Sigmoid colon (tissue), 4 donors: ENCODE data around the gene ATP2C1.

Source experiments
- CTCF ChIP-seq, 4 experiments: fragments of 450-650 bp in 3 of 4; fragments of 200-600 bp in 1 of 4; IDR thresholded peaks; one replicate each; pipeline ENCODE4 v1.5.1; 2016 to 2019; ENCODE audit warnings: antibody characterized with exemption in 4 of 4, mild to moderate bottlenecking in 3 of 4, moderate library complexity in 2 of 4
- EP300 ChIP-seq, 4 donors: sonication (generic); formaldehyde crosslinking; IDR thresholded peaks; one replicate each; pipeline ENCODE4 v1.6.1; 2017; ENCODE audit warnings: antibody characterized with exemption in 4 of 4
- POLR2A ChIP-seq, 2 donors: fragments of 450-650 bp; IDR thresholded peaks; one replicate each; pipeline ENCODE4 v1.6.1; 2016; ENCODE audit warnings: antibody characterized with exemption in 2 of 2, mild to moderate bottlenecking in 2 of 2, moderate library complexity in 2 of 2
- POLR2AphosphoS5 ChIP-seq, 4 donors: sonication (generic); formaldehyde crosslinking; IDR thresholded peaks; one replicate each; pipeline ENCODE4 v1.6.1; 2017; ENCODE audit warnings: antibody characterized with exemption in 4 of 4

DNA sequence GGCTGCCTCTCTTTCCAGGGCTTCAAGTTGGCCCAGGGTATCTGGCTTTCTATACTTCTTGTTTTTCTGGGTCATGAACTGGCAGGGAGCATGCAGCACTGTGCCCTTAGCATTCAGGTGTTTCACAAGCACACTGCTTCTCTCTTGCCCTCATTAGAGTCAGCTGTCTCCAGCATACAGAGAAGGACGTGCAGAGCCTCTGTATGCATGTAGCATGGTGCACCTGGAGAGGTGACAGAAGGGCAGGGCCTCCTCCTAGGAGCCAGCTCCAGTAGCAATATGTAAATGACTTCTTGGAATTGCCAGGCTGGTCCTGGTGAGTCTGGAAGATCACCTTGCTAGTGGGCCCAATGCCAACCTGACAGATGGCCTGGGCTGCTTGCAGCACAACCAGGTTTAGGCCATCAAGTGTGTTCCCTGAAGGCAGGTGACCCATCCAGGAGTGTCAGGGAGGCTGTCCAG, 44.8 kb upstream of the ATP2C1 start:
- no peak for TF ChIP-seq CTCF (IDR thresholded peaks at IDR 0.05)
- TF ChIP-seq POLR2A (IDR thresholded peaks at IDR 0.05) = no peak
- TF ChIP-seq POLR2AphosphoS5 (IDR thresholded peaks at IDR 0.05) = no peak
- TF ChIP-seq EP300 (IDR thresholded peaks at IDR 0.05) = no peak
